ENCODE measurements around the gene KCP. TPM values are rescaled to one million over a fixed set of nuclear protein-coding genes. Genes with fewer than 3 reads are reported as not detected.
A peak's percentile ranks its signal among the peaks of the same experiment; 100 is the strongest.

The KCP gene
- total and polyA plus RNA-seq, 3 experiments from 2014 or later: 0.84 to 1.1 TPM; not detected in 1

DNA sequence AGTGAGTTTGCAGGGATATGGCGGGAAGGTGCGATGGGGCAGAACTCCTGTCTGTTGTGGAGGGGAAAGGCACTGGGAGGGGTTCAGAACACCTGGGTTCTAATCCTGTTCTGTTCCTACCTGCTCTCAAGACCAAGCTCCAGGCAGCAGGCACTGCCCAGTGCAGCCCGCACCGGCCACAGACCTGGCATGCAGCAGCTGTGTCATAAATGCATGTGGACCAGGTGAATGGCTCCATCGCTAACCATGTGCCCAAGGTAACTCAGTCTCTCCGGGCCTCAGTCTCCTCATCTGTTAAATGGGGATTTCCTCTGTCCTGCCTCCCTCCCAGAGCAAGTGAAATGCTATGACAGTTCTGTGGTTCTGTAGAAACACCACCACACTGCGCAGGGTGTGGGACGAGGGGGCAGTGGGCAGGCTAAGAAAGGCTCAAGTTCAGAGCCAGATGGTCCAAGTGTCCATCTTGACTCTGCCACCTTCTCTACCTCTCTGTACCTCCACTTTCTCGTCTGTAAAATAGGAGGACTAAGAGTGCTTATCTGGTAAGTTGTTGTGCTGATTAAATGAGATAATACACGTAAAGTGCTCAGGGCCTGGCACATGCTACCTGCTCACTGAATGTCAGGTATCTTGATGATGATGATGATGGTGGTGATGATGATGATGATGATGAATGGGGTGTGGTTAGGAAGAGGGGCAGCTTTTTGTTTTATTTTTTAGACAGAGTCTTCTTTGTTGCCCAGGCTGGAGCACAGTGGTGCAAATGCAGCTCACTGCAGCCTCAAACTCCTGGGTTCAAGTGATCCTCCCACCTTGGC is 24.9 kb downstream of the KCP start:
- Mint-ChIP-seq H3K4me1 (peaks cover 3 to 12% (median 9%) of the 10 kb centered on the region in 3 donors), H3K36me3 (no peaks in the 10 kb centered on the region)

DNA sequence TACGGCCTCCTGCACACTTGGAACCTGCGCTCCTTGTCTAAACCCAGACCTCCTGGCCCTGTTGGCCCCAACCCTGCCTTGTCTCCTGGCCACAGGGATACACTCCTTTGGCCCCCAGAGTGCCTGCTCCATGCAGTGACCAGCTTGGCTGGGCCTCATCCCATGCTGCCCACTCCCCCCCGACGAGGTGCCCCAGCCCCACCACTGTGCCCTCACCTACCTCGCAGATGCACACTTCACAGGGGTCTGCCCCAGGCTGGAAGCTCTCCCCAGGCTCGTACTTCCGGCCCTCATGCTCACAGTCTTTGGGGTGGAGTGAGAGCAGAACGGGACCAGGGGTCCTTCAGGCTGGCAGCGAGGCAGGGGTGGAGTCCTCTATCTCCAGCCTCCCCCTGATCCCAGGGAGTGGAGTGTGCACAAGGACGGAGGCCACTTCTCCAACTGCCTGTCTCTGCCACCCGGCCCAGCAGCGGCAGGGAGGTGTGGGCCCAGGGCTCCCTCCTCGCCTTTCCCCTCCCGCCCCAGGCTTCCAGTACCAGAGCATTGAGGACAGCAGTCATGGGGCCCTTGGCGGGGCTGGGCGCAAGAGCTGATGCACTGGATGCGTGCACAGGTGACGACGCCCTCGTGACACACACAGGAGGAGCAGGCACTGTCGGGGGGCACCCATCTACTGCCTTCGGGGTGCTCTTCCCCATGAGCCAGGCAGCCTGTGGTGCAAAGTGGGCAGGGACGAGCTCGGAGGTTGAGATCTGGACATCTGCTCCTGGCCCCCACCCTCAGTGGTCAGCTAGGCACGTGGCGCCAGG is 25.7 kb downstream of the KCP start:
- Histone ChIP-seq H3K27ac (ENCODE audit: low read depth, low read length) (no peak overlapping the region), H3K4me3 (ENCODE audit: low read length) (no peak overlapping the region), H3K9me3 (ENCODE audit: low read length) (no peaks in the 10 kb centered on the region), H3K27me3 (ENCODE audit: insufficient read depth, low read length, poor library complexity, severe bottlenecking) (peaks cover 7% of the 10 kb centered on the region), H3K4me1 (ENCODE audit: insufficient read depth, low read length) (no peaks in the 10 kb centered on the region), H3K36me3 (ENCODE audit: insufficient read depth, low read length) (no peaks in the 10 kb centered on the region)
- Mint-ChIP-seq H3K4me3 (peak overlapping the region in 3 of 7 donors; percentile 57 to 75 (median 71)), H3K9me3 (no peaks in the 10 kb centered on the region), H3K36me3 (no peaks in the 10 kb centered on the region), H3K4me1 (peaks cover 3 to 12% (median 9%) of the 10 kb centered on the region in 3 donors), H3K27me3 (peaks cover 4 to 9% of the 10 kb centered on the region in 2 donors), H3K27ac (peak overlapping the region in 1 of 8 donors; percentile 56)
- peak in 1 of 5 donors; percentile 46 for DNase-seq
- POLR2A ChIA-PET: no interaction called here
- CTCF ChIA-PET: interaction anchor here (0.8 to 4.0 kb wide), 12 partner anchors 15 to 458 kb away, joined by 3 to 47 read pairs (median 5); partner anchors contain the start of gene ATP6V1F

More for the DNA sequence above, 24.9 kb downstream of the KCP start:
- ChIA-PET CTCF (interaction anchor here (3.0 to 4.0 kb wide), 2 partner anchors 23 to 43 kb away, joined by 35 to 47 read pairs; partner anchors contain the start of gene ATP6V1F), POLR2A (no interaction called here)
- H3K9me3 ChIP-seq (ENCODE audit: low read length): no peaks in the 10 kb centered on the region
- H3K4me3 Mint-ChIP-seq: peak overlapping the region in 1 of 7 donors; percentile 44
- H3K9me3 Mint-ChIP-seq: no peaks in the 10 kb centered on the region
- H3K4me3 ChIP-seq (ENCODE audit: low read length): no peak overlapping the region
- peak overlapping the region in 1 of 8 donors; percentile 42 for H3K27ac Mint-ChIP-seq
- DNase-seq: no peak
- no peaks in the 10 kb centered on the region for H3K36me3 ChIP-seq (ENCODE audit: insufficient read depth, low read length)
- H3K27ac ChIP-seq (ENCODE audit: low read depth, low read length): no peak overlapping the region
- H3K4me1 ChIP-seq (ENCODE audit: insufficient read depth, low read length): no peaks in the 10 kb centered on the region
- peaks cover 9 to 15% of the 10 kb centered on the region in 2 donors for H3K27me3 Mint-ChIP-seq
- H3K27me3 ChIP-seq (ENCODE audit: insufficient read depth, low read length, poor library complexity, severe bottlenecking): peaks cover 7% of the 10 kb centered on the region

DNA sequence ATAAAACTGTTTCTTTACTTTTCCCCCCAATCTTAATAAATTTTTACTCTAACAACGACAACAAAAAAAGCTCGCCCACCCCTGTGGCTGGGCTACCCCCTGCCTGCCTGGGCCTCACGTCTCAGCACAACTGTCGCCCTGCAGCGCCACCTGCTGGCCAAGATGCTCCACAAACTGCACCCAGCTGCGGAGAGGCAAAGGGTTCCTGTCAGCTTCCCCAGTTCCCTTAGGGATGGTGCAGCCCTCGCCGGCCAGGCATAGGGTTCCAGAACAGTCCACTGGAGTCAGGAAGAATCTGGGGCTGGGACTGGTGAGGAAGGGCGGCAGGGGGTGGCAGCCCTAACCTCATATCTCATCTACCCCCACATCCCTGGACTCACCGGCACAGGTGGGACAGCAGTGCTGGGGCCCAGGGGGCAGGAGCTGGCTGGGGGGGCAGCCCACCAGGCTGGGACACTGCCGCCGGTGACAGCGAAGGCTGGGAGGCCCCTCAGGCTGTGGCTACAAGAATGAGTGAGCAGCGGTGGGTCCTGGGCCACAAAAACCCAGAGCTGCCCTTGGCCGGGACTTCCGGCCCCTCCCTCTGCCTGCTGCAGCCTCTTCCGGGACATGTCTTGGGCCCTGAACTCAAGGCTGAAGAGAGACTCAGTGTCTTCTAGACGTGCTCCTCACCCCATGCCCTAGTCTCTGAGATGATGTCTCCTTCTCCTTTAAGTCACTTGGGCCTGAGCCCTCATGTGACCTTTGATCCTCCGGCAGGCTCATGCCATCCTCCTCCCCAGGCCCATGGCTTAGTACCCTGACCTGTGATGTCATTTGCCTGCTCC is 26.7 kb downstream of the KCP start:
- no peak overlapping the region for H3K4me3 ChIP-seq (ENCODE audit: low read length)
- CTCF ChIA-PET: interaction anchor here (0.7 to 4.0 kb wide), 34 partner anchors 9 to 484 kb away, joined by 3 to 47 read pairs (median 4); partner anchors contain the start of genes ATP6V1F, KCP and TNPO3

DNA sequence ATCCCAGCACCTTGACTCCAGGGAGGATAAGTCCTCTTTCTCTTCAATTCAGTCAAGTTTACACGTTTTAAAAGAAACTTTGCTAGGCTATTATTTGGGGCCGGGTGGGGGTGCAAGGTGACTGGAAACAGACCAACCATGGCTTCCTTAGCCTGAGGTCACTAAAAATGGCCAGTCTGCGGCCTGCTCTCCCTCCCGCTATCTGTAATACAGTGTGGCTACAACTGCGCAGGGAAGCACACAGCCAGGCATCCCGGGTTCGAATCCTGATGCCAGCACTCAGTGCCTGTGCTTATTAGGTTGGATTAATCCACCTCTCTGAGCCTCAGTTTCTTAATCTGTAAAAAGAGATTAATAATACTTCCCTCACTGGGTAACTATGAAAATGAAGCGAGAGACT is 28.4 kb downstream of the KCP start:
- Mint-ChIP-seq H3K9me3 (no peaks in the 10 kb centered on the region), H3K4me1 (peaks cover 3 to 9% (median 4%) of the 10 kb centered on the region in 3 donors), H3K36me3 (no peaks in the 10 kb centered on the region), H3K4me3 (no peak overlapping the region), H3K27ac (no peak overlapping the region), H3K27me3 (peaks cover 4 to 5% of the 10 kb centered on the region in 2 donors)
- no peaks in the 10 kb centered on the region for H3K36me3 ChIP-seq (ENCODE audit: insufficient read depth, low read length)
- CTCF ChIA-PET: interaction anchor here (1.9 to 4.0 kb wide), 2 partner anchors 20 to 274 kb away, joined by 5 to 47 read pairs; partner anchors contain the start of gene ATP6V1F
- H3K27me3 ChIP-seq (ENCODE audit: insufficient read depth, low read length, poor library complexity, severe bottlenecking): no peaks in the 10 kb centered on the region
- H3K4me3 ChIP-seq (ENCODE audit: low read length): no peak overlapping the region
- H3K4me1 ChIP-seq (ENCODE audit: insufficient read depth, low read length): no peaks in the 10 kb centered on the region
- no peak for DNase-seq
- H3K27ac ChIP-seq (ENCODE audit: low read depth, low read length): no peak overlapping the region
- no peaks in the 10 kb centered on the region for H3K9me3 ChIP-seq (ENCODE audit: low read length)
- POLR2A ChIA-PET: no interaction called here

More for the DNA sequence above, 26.7 kb downstream of the KCP start:
- DNase-seq: peak; percentile 74 to 89 (median 80)
- Mint-ChIP-seq H3K27me3 (peaks cover 4 to 5% of the 10 kb centered on the region in 2 donors), H3K36me3 (no peaks in the 10 kb centered on the region), H3K4me1 (peaks cover 3 to 9% (median 4%) of the 10 kb centered on the region in 3 donors), H3K4me3 (peak overlapping the region; percentile 14 to 79 (median 71)), H3K9me3 (no peaks in the 10 kb centered on the region), H3K27ac (peak overlapping the region in 3 of 8 donors; percentile 14 to 61 (median 33))
- Histone ChIP-seq H3K27me3 (ENCODE audit: insufficient read depth, low read length, poor library complexity, severe bottlenecking) (peaks cover 7% of the 10 kb centered on the region), H3K36me3 (ENCODE audit: insufficient read depth, low read length) (no peaks in the 10 kb centered on the region), H3K9me3 (ENCODE audit: low read length) (no peaks in the 10 kb centered on the region), H3K27ac (ENCODE audit: low read depth, low read length) (no peak overlapping the region), H3K4me1 (ENCODE audit: insufficient read depth, low read length) (no peaks in the 10 kb centered on the region)
- POLR2A ChIA-PET: interaction anchor here (0.7 to 0.8 kb wide), 2 partner anchors 20 to 46 kb away, joined by 4 read pairs; no protein-coding TSS in a partner anchor

GRCh38 chr7:128881458-128882125 is 28.9 kb downstream of the KCP start:
- Mint-ChIP-seq H3K36me3 (no peaks in the 10 kb centered on the region), H3K4me3 (no peak overlapping the region), H3K27me3 (peaks cover 4 to 5% of the 10 kb centered on the region in 2 donors), H3K9me3 (no peaks in the 10 kb centered on the region), H3K27ac (peak overlapping the region in 1 of 8 donors; percentile 43), H3K4me1 (peaks cover 3 to 9% (median 4%) of the 10 kb centered on the region in 3 donors)
- no peaks in the 10 kb centered on the region for H3K9me3 ChIP-seq (ENCODE audit: low read length)
- H3K27me3 ChIP-seq (ENCODE audit: insufficient read depth, low read length, poor library complexity, severe bottlenecking): no peaks in the 10 kb centered on the region
- POLR2A ChIA-PET: interaction anchor here (1.2 kb wide), 1 partner anchor 18 kb away, joined by 3 read pairs; the partner anchor contains the start of gene ATP6V1F
- peak in 1 of 5 donors; percentile 42 for DNase-seq
- no peaks in the 10 kb centered on the region for H3K4me1 ChIP-seq (ENCODE audit: insufficient read depth, low read length)
- H3K36me3 ChIP-seq (ENCODE audit: insufficient read depth, low read length): no peaks in the 10 kb centered on the region
- no peak overlapping the region for H3K4me3 ChIP-seq (ENCODE audit: low read length)
- CTCF ChIA-PET: no interaction called here
- no peak overlapping the region for H3K27ac ChIP-seq (ENCODE audit: low read depth, low read length)

DNA sequence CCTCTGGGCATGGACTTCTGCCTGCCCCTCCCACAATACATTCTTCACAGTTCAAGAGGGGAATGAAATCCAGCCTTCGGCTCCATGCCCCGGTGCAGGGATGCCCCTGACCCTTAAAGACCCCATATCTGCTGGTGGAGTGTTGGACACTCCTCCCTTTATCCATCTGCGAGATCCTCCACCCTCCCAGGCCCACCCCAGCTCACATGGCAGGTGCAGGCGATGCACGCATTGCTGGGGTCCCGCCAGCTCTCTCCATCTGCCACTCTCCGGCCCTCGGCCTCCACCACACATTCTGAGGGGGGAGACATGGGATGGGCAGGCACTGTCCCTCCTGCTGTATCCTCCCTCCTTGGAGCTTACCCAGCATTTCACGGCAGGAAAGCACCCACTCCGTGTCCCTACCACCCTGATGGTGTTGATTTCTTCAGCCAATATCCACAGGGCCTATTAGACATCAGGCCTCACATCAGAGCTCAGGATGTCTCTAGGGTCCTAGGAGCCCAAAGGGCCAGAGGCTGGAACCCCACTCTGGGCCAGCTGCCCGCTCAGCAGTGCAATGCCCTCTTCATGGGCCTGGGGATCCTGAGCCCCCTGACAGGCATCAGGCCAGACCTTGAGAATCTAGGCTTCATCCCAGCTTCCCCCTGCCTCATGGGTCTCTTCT is 29.6 kb downstream of the KCP start:
- no peaks in the 10 kb centered on the region for H3K9me3 ChIP-seq (ENCODE audit: low read length)
- H3K27ac ChIP-seq (ENCODE audit: low read depth, low read length): no peak overlapping the region
- Mint-ChIP-seq H3K36me3 (no peaks in the 10 kb centered on the region), H3K27me3 (peaks cover 4% of the 10 kb centered on the region in 2 donors), H3K27ac (peak overlapping the region in 1 of 8 donors; percentile 35), H3K9me3 (no peaks in the 10 kb centered on the region), H3K4me3 (no peak overlapping the region), H3K4me1 (peaks cover 3 to 9% (median 4%) of the 10 kb centered on the region in 3 donors)
- no peaks in the 10 kb centered on the region for H3K27me3 ChIP-seq (ENCODE audit: insufficient read depth, low read length, poor library complexity, severe bottlenecking)
- no peaks in the 10 kb centered on the region for H3K4me1 ChIP-seq (ENCODE audit: insufficient read depth, low read length)
- POLR2A ChIA-PET: interaction anchor here (1.2 kb wide), 1 partner anchor 18 kb away, joined by 3 read pairs; the partner anchor contains the start of gene ATP6V1F
- DNase-seq: peak in 1 of 5 donors; percentile 33
- H3K36me3 ChIP-seq (ENCODE audit: insufficient read depth, low read length): no peaks in the 10 kb centered on the region
- H3K4me3 ChIP-seq (ENCODE audit: low read length): no peak overlapping the region
- CTCF ChIA-PET: interaction anchor here (1.0 kb wide), 1 partner anchor 13 kb away, joined by 3 read pairs; no protein-coding TSS in a partner anchor

Measured in CD8-positive, alpha-beta memory T cell (primary cell).